Measurements from ENCODE around the gene CLP1. TPM values are rescaled to one million over a fixed set of nuclear protein-coding genes. Genes with fewer than 3 reads are reported as not detected.

Gene CLP1
- total RNA-seq (2014; rRNA removed; shearing (Covaris generic); ENCODE audit: low replicate concordance) = 12.6 and 13.2 TPM in 2 replicates

GRCh38 chr11:57657194-57658022 lies at the start of gene CLP1:
Gene CLP1 (plus strand): TSS chr11:57657762. CDS start chr11:57659477, 1,715 bp downstream.
- peak; percentile 97 for DNase-seq (ENCODE audit: low read depth)
- in situ Hi-C loops (cut with HindIII; ENCODE audit: low pct_unique_long_range_greater_than_20kb, low sequenced_read_pairs) = no loop called here

GRCh38 chr11:57610170-57610569 lies 47.4 kb upstream of the CLP1 start:
- DNase-seq (ENCODE audit: low read depth) = no peak
- in situ Hi-C loops (cut with HindIII; ENCODE audit: low pct_unique_long_range_greater_than_20kb, low sequenced_read_pairs) = no loop called here

GRCh38 chr11:57614234-57614772 lies 43.3 kb upstream of the CLP1 start:
- in situ Hi-C loops (cut with HindIII; ENCODE audit: low pct_unique_long_range_greater_than_20kb, low sequenced_read_pairs) = no loop called here
- DNase-seq (ENCODE audit: low read depth) = no peak

- DNase-seq (ENCODE audit: low read depth) = no peak
- in situ Hi-C loops (cut with HindIII; ENCODE audit: low pct_unique_long_range_greater_than_20kb, low sequenced_read_pairs) = no loop called here
Observed at GRCh38 chr11:57615308-57615707, 42.3 kb upstream of the CLP1 start.

GRCh38 chr11:57616595-57616994 lies 41.0 kb upstream of the CLP1 start:
- DNase-seq (ENCODE audit: low read depth) = no peak
- in situ Hi-C loops (cut with HindIII; ENCODE audit: low pct_unique_long_range_greater_than_20kb, low sequenced_read_pairs) = no loop called here

GRCh38 chr11:57618438-57618837 lies 39.1 kb upstream of the CLP1 start:
- no peak for DNase-seq (ENCODE audit: low read depth)
- in situ Hi-C loops (cut with HindIII; ENCODE audit: low pct_unique_long_range_greater_than_20kb, low sequenced_read_pairs) = no loop called here

- DNase-seq (ENCODE audit: low read depth) = no peak
- in situ Hi-C loops (cut with HindIII; ENCODE audit: low pct_unique_long_range_greater_than_20kb, low sequenced_read_pairs) = no loop called here
Observed at GRCh38 chr11:57619331-57619730, 38.2 kb upstream of the CLP1 start.

- DNase-seq (ENCODE audit: low read depth) = no peak
Observed at GRCh38 chr11:57620467-57620866, 37.1 kb upstream of the CLP1 start.

GRCh38 chr11:57622263-57622662 lies 35.3 kb upstream of the CLP1 start:
- no peak for DNase-seq (ENCODE audit: low read depth)
- in situ Hi-C loops (cut with HindIII; ENCODE audit: low pct_unique_long_range_greater_than_20kb, low sequenced_read_pairs) = no loop called here

More at GRCh38 chr11:57620467-57620866, 37.1 kb upstream of the CLP1 start:
- in situ Hi-C loops (cut with HindIII; ENCODE audit: low pct_unique_long_range_greater_than_20kb, low sequenced_read_pairs) = no loop called here

- in situ Hi-C loops (cut with HindIII; ENCODE audit: low pct_unique_long_range_greater_than_20kb, low sequenced_read_pairs) = no loop called here
- no peak for DNase-seq (ENCODE audit: low read depth)
Observed at GRCh38 chr11:57624864-57625263, 32.7 kb upstream of the CLP1 start.

GRCh38 chr11:57626895-57627294 lies 30.7 kb upstream of the CLP1 start:
- in situ Hi-C loops (cut with HindIII; ENCODE audit: low pct_unique_long_range_greater_than_20kb, low sequenced_read_pairs) = no loop called here
- DNase-seq (ENCODE audit: low read depth) = no peak

- DNase-seq (ENCODE audit: low read depth) = no peak
- in situ Hi-C loops (cut with HindIII; ENCODE audit: low pct_unique_long_range_greater_than_20kb, low sequenced_read_pairs) = no loop called here
Observed at GRCh38 chr11:57630171-57630570, 27.4 kb upstream of the CLP1 start.

GRCh38 chr11:57632116-57632515 lies 25.4 kb upstream of the CLP1 start:
- no peak for DNase-seq (ENCODE audit: low read depth)
- in situ Hi-C loops (cut with HindIII; ENCODE audit: low pct_unique_long_range_greater_than_20kb, low sequenced_read_pairs) = no loop called here

GRCh38 chr11:57633394-57634070 lies 24.0 kb upstream of the CLP1 start:
- no peak for DNase-seq (ENCODE audit: low read depth)
- in situ Hi-C loops (cut with HindIII; ENCODE audit: low pct_unique_long_range_greater_than_20kb, low sequenced_read_pairs) = no loop called here

GRCh38 chr11:57634311-57634710 lies 23.3 kb upstream of the CLP1 start:
- DNase-seq (ENCODE audit: low read depth) = no peak

GRCh38 chr11:57635246-57635645 lies 22.3 kb upstream of the CLP1 start:
- in situ Hi-C loops (cut with HindIII; ENCODE audit: low pct_unique_long_range_greater_than_20kb, low sequenced_read_pairs) = no loop called here
- DNase-seq (ENCODE audit: low read depth) = no peak

More at GRCh38 chr11:57634311-57634710, 23.3 kb upstream of the CLP1 start:
- in situ Hi-C loops (cut with HindIII; ENCODE audit: low pct_unique_long_range_greater_than_20kb, low sequenced_read_pairs) = no loop called here

GRCh38 chr11:57637626-57638004 lies 19.9 kb upstream of the CLP1 start:
- in situ Hi-C loops (cut with HindIII; ENCODE audit: low pct_unique_long_range_greater_than_20kb, low sequenced_read_pairs) = no loop called here
- no peak for DNase-seq (ENCODE audit: low read depth)

- DNase-seq (ENCODE audit: low read depth) = peak; percentile 52
- in situ Hi-C loops (cut with HindIII; ENCODE audit: low pct_unique_long_range_greater_than_20kb, low sequenced_read_pairs) = no loop called here
Observed at GRCh38 chr11:57638005-57638781, 19.4 kb upstream of the CLP1 start.
